Fibroblast of lung (primary cell): Measurements from ENCODE around the gene ULBP1.

Experiments
- CTCF ChIP-seq, 2 donors: IDR thresholded peaks in 1 of 2; conservative IDR thresholded peaks in 1 of 2; 1 replicate in 1 of 2; 2 replicates in 1 of 2; pipeline ENCODE4 v1.5.1; 2011 to 2012; ENCODE audit warnings: low read length in 2 of 2, control low read depth in 1 of 2, inconsistent platforms in 1 of 2, low read depth in 1 of 2, mild to moderate bottlenecking in 1 of 2
- EZH2 ChIP-seq: IDR thresholded peaks from 2 replicates; pipeline ENCODE4 v1.5.1; 2012; ENCODE audit warnings: low read length, control low read depth, mild to moderate bottlenecking; ENCODE audit errors: missing control alignments

- no peak for TF ChIP-seq CTCF (conservative IDR thresholded peaks at IDR 0.05 in 1 of 2, IDR thresholded peaks at IDR 0.05 in 1 of 2; ENCODE audit: low read depth in 1 of 2, low read length in 2 of 2)
- TF ChIP-seq EZH2, result peak; percentile 38
These were observed 19.4 kb downstream of the ULBP1 start for GRCh38 chr6:149983145-149983544.
